Activated CD4-positive, CD25-positive, alpha-beta regulatory T cell treated with anti-CD3 and anti-CD28 coated beads, Interleukin-2, amount 50 U/mL, for 72 hours (primary cell): ENCODE results near the gene UCP3.
A peak's percentile ranks its signal among the peaks of the same experiment; 100 is the strongest.
"Not testable (repeated sequence)": the region's sequence is repeated elsewhere in the genome, so short reads cannot be mapped to it uniquely, and the experiment has no call there.

ENCODE experiments used
- DNase-seq: peaks from one replicate; pipeline ENCODE4 v3.0.0; 2021

Gene UCP3

GRCh38 chr11:73999581-74000306, 9.1 kb downstream of the UCP3 start:
- DNase-seq: no peak

GRCh38 chr11:73998846-73999575, 9.9 kb downstream of the UCP3 start:
- DNase-seq: no peak

GRCh38 chr11:73997120-73997770, 11.6 kb downstream of the UCP3 start:
- DNase-seq: peak; percentile 24

- peak; percentile 22 for DNase-seq
These were observed 12.6 kb downstream of the UCP3 start for GRCh38 chr11:73996161-73996747.

- peak; percentile 25 for DNase-seq
These were observed 13.2 kb downstream of the UCP3 start for GRCh38 chr11:73995731-73996130.

- no peak for DNase-seq
These were observed 13.6 kb downstream of the UCP3 start for GRCh38 chr11:73995247-73995646.

GRCh38 chr11:73991471-73992006, 17.3 kb downstream of the UCP3 start:
- no peak for DNase-seq

GRCh38 chr11:73990730-73991129, 18.2 kb downstream of the UCP3 start:
- DNase-seq: no peak

- no peak for DNase-seq
These were observed 19.7 kb downstream of the UCP3 start for GRCh38 chr11:73989156-73989555.

GRCh38 chr11:73988227-73988626, 20.7 kb downstream of the UCP3 start:
- no peak for DNase-seq

- not testable (repeated sequence) for DNase-seq
These were observed 23.2 kb downstream of the UCP3 start for GRCh38 chr11:73985661-73986060.

GRCh38 chr11:73983741-73984538, 24.9 kb downstream of the UCP3 start:
- no peak for DNase-seq

GRCh38 chr11:73982990-73983740, 25.7 kb downstream of the UCP3 start:
- DNase-seq: peak; percentile 89

- DNase-seq: peak; percentile 85
These were observed 26.3 kb downstream of the UCP3 start, which contains the start of gene UCP2 for GRCh38 chr11:73982595-73982989. Gene UCP2 (minus strand): TSS chr11:73982843. CDS start chr11:73978378, 4,465 bp downstream.

GRCh38 chr11:73981051-73981805, 27.7 kb downstream of the UCP3 start:
- no peak for DNase-seq

- DNase-seq: no peak
These were observed 28.6 kb downstream of the UCP3 start for GRCh38 chr11:73980001-73980961.

- no peak for DNase-seq
These were observed 30.3 kb downstream of the UCP3 start for GRCh38 chr11:73978576-73979086.

GRCh38 chr11:73977856-73978519, 30.9 kb downstream of the UCP3 start:
- DNase-seq: no peak
